Stromal cell of bone marrow (primary cell): ENCODE measurements around the gene GPN3.
"Not testable (repeated sequence)": the region's sequence is repeated elsewhere in the genome, so short reads cannot be mapped to it uniquely, and the experiment has no call there.

Experiments used
- DNase-seq: peaks from one replicate; pipeline ENCODE4 v3.0.0-alpha.2; 2012; ENCODE audit warnings: low read depth

Gene GPN3

DNA sequence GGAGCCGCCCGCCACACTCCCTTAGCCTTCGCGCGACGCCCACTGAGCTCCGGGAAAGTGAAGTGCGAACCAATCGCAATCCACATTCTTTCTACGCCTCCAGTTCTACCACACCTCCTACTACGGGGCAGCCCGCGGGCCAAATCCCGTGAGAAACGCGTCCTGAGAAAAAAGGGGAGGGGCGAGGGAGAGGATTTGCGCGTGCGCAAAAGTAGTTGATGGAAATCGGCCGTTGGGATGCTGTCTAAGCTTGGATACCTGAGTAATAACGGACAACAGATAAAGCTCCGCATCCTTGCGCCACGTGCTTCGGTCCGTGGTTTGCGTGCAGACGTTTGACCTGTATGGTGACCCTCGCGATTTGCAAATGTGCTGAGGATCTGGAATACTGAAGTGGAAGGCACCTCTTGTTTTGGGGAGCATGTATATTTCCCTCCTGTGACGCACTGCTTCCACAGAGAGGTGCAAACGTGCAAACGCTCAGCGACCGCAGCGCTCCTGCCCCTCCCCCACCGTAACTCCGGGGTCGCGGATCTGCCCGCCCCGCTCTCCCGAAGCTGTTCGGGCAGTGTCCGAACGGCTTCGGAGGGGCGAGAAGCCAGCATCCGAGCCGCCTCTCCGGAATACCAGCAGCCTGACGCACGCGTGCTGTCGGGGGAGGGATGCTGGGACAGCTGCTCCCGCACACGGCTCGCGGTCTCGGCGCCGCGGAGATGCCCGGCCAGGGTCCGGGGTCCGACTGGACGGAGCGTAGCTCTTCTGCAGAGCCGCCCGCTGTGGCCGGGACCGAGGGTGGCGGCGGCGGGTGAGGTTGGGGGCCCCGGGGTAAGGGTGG is at the start of gene GPN3, which contains the start of gene FAM216A:
GPN3 (minus strand) TSS at position 44 of the 835 bp plus-strand sequence. CDS start 54 bp downstream, outside the sequence.
FAM216A (plus strand) TSS at position 632 of the 835 bp plus-strand sequence; CDS start at position 663, 31 bp downstream.
- peak; percentile 97 for DNase-seq

DNA sequence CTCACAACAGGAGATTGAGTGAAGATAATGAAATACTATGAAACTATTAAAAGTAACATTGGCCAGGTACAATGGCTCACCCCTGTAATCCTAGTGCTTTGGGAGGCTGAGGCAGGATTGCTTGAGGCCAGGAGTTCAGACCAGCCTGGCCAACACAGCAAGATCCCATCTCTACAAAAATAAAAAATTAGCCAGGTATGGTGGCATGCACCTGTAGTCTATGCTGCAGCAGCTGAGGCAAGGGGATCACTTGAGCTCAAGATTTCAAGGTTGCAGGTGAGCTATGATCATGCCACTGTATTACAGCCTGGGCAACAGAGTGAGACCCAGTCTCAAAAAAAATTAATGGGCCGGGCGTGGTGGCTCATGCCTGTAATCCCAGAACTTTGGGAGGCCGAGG is 48.9 kb upstream of the GPN3 start:
- no peak for DNase-seq

DNA sequence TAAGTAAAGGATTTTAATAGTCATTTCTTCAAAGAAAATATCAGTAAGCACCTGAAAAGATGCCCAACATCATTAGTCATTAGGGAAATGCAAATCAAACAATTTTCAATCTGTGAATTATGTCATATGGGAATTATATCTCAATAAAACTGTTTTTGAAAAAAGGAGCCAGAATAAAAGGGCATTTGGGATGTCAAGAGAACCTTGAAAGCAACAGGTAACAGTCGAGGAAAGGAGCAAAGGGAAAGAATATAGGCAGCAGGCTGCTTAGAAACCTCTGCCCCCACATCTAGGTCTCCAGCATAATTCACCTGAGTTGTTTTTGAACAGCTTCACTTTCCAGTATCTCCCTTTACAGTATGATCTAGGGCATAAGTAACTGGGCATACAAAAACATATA is 46.3 kb upstream of the GPN3 start:
- DNase-seq, result no peak

GRCh38 chr12:110513842-110514241 is 45.8 kb upstream of the GPN3 start:
- DNase-seq, result no peak

GRCh38 chr12:110508071-110508586 is 40.1 kb upstream of the GPN3 start:
- no peak for DNase-seq

DNA sequence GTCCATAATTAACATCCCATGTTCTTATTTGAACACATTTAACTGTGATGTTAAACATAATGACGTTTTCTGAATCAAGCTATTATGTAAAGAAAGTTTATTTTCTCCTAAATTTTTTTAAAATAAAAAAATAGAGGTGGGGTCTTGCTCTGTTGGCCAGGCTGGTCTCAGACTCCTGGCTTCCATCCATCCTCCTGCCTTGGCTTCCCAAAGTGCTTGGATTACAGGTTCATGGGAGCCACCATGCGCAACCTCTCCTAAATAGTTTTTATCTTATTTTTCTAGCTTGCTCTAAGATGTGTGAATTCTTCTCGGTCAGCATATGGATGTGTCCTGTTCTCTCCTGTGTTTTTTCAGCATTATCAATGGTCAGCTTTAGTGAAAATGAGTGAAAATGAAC is 37.3 kb upstream of the GPN3 start:
- no peak for DNase-seq

DNA sequence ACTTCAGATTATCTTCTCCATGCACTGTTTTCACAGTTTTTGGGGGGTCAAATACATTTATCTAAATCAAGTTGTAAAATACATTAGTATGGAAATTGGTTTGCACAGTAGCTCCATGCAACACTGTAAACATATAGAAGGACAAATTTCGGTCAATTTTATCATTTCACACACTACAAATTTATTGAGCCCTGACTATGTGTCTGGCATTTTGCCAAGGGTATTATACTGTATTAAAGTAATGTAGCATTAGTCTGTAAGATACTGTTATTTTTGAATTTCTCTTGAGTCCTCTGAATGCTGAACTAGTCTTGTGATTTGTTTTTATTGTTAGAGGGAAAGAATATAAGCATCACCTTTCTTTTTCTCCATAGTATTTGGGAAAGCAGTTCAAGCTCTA is 35.4 kb upstream of the GPN3 start:
- DNase-seq, result no peak

DNA sequence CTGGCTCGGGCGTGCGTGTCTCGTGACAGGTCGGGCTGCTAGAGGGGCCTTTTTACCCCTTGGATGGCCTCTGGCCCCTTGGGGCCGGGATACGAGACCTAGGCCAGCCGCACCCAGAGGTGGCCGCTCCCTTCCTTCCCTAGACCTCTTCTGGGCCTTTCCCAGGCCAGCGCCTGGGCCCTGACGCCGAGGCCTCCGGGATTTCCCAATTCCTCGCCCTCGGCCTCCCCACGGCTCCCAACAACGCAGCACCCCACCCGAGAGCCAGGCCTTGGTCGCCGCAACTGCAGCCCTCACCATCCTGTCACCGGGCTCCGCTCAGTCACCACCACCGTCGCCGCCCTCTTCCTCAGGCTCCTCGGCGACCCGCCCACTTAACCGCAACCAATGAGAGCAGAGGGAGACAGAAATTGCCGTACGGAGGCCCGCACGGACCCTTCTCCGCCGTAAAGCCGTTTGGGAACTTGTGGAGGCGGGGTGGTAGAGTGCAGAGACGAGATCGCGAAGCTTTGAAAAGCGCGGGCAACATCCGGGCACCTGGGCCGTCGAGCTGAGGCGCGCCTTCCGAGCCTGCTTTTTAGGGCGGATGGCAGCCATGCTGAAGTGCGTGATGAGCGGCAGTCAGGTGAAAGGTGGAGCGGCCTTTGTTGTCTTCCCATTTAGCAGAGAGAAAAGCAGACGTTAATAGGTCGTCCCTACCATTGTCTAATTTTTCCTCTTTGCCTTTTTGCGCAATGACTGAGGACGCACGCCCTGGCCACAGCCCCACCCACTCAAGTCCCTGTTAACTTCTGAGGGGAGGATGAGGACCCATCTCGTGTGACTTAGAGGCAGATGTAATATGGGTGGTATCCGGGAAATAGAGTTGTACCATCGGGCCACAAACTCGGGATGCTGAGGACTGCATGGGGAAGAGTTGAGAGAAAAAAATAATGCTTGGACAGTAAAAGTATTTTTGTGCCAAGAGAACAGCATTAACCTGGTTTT is 34.0 kb upstream of the GPN3 start, which contains the start of the genes RAD9B and VPS29:
RAD9B (plus strand) TSS at position 580 of the 987 bp plus-strand sequence; CDS start at position 587, 7 bp downstream.
VPS29 (minus strand) TSS at position 360 of the 987 bp plus-strand sequence; CDS start at position 300, 60 bp downstream.
- peak; percentile 96 for DNase-seq

- DNase-seq, result peak; percentile 9
Measured at GRCh38 chr12:110501399-110501751, 33.3 kb upstream of the GPN3 start.

DNA sequence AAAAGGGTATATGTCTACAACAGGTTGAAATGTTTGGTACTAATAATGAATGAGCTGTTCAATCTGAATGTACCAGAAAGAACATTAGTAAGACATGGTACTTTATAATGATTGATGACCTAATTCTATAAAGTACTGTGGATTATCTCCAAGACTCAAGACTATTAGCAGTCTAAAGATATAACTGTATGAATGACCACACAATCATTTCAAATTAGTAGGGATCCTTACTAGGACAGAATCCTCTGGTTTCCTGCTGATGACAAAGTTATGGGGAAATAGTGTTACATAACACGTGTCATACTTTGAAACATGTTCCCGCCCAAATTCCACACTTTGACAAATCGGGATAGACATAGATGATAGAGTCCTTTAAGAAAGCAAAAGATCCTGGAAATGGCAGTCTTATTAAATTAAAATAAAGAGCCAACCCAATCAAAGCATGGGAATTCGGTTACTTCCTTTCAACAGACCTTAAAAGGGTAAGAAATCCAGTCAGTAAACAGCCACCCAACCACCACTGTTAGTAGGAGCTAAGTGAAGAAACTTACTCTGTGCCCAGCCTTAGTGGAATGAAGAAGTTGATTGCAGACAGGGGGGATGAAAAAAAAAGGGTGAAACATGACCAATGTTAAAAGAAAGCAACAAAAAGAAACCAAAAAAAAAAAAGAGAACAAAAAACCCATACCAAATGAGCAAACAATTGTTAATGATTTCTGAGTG is 31.1 kb upstream of the GPN3 start:
- peak; percentile 27 for DNase-seq

GRCh38 chr12:110475426-110475825 is 7.4 kb upstream of the GPN3 start:
- DNase-seq, result no peak

- no peak for DNase-seq
Measured at GRCh38 chr12:110467847-110468213, 227 bp downstream of the GPN3 start.

- no peak for DNase-seq
Measured at GRCh38 chr12:110466791-110467190, 1.3 kb downstream of the GPN3 start.

GRCh38 chr12:110465765-110466164 is 2.3 kb downstream of the GPN3 start:
- DNase-seq, result not testable (repeated sequence)

DNA sequence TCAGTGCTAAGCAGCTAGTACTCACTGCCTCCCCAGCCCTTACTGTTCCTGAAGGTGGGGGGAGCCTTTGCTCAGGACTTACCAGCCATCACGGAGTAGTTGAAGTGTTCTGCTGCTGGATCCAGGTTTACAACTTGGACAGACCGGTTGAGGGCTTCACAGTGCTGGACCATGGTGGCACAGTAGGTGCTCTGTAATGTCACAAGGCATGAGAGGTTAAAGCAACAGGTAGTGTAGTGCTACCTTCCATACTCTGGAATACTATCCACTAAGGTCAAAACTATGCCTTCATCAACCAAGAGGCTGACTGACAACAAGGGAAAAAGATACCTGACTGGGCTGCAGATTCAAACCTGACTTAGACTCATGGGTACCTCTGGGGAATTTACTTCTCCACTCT is 3.0 kb downstream of the GPN3 start:
- no peak for DNase-seq

- DNase-seq, result not testable (repeated sequence)
Measured at GRCh38 chr12:110461189-110461588, 6.9 kb downstream of the GPN3 start.

DNA sequence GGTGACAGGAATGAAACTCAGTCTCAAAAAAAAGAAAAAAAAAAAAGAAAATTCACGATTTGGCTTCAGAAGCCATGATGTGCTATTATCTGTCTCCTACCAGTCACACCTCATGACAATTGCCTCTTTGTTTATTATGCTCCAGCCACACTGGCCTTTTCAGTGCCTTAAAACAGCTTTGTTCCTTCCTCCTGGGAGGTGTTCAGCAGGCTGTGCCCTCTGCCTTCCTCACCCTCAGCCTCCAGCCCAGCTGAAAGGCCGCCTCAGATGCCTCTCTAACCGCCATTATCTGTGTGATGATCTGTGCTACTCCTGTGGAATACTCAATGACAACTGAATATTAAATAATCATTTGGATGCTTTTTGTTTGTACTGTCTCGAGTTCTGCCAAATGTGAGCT is 9.3 kb downstream of the GPN3 start:
- DNase-seq, result no peak

- no peak for DNase-seq
Measured at GRCh38 chr12:110453569-110454296, 14.3 kb downstream of the GPN3 start.

- DNase-seq, result no peak
Measured at GRCh38 chr12:110451263-110451662, 16.8 kb downstream of the GPN3 start.

- peak; percentile 87 for DNase-seq
Measured at GRCh38 chr12:110449799-110450497, 18.1 kb downstream of the GPN3 start, which contains the start of gene ARPC3. Gene ARPC3, minus strand, starts transcription at chr12:110450337. Its CDS starts 77 bp downstream, at chr12:110450260.
